CD4-positive, alpha-beta memory T cell (primary cell): ENCODE data around the gene HSDL2. TPM values are rescaled to one million over a fixed set of nuclear protein-coding genes. Genes with fewer than 3 reads are reported as not detected.

Source experiments
- CTCF ChIA-PET: fragments of 350-600 bp; sonication (Branson Sonifier 250); formaldehyde crosslinking; loops from one replicate; lab custom pipeline; 2021; ENCODE audit warnings: inconsistent platforms; ENCODE audit not compliant: partially characterized antibody; lab: Charles Lee
- POLR2A ChIA-PET: fragments of 350-600 bp; sonication (Branson Sonifier 250); formaldehyde crosslinking; loops from one replicate; lab custom pipeline; 2021; ENCODE audit not compliant: partially characterized antibody; lab: Charles Lee
- DNase-seq, 5 donors: peaks; one replicate each; pipeline versions ENCODE4 v3.0.0 to v3.0.0-alpha.2; 2020 to 2022; ENCODE audit warnings: mixed read lengths in 1 of 5
- H3K27ac ChIP-seq: one replicate; pipeline ENCODE4 v1.7.0; 2013; ENCODE audit warnings: low read depth, low read length
- H3K27me3 ChIP-seq: 2 replicates; pipeline ENCODE4 v1.7.0; 2013; ENCODE audit warnings: mild to moderate bottlenecking, low read length, moderate library complexity; ENCODE audit not compliant: insufficient read depth
- H3K36me3 ChIP-seq: 2 replicates; pipeline ENCODE4 v1.7.0; 2013; ENCODE audit warnings: mild to moderate bottlenecking, low read length, moderate library complexity; ENCODE audit not compliant: insufficient read depth
- H3K4me1 ChIP-seq: 2 replicates; pipeline ENCODE4 v1.7.0; 2013; ENCODE audit warnings: mild to moderate bottlenecking, low read length, moderate library complexity; ENCODE audit not compliant: insufficient read depth
- H3K4me3 ChIP-seq, 2 donors: one replicate each; pipeline ENCODE4 v1.7.0; 2013; ENCODE audit warnings: low read length in 2 of 2, mild to moderate bottlenecking in 1 of 2
- H3K9me3 ChIP-seq, 2 donors: one replicate each; pipeline ENCODE4 v1.7.0; 2013; ENCODE audit warnings: low read length in 2 of 2, control low read depth in 1 of 2; ENCODE audit not compliant: control insufficient read depth in 1 of 2
- H3K27ac Mint-ChIP-seq, 7 donors: one replicate each; pipeline ENCODE4 v1.8.0; 2020 to 2021; ENCODE audit warnings: mixed read lengths in 7 of 7, mild to moderate bottlenecking in 6 of 7, inconsistent platforms in 3 of 7, moderate library complexity in 3 of 7
- H3K27me3 Mint-ChIP-seq, 2 donors: one replicate each; pipeline ENCODE4 v1.8.0; 2020 to 2021; ENCODE audit warnings: mixed read lengths in 2 of 2
- H3K36me3 Mint-ChIP-seq, 2 donors: one replicate each; pipeline ENCODE4 v1.8.0; 2020 to 2021; ENCODE audit warnings: mixed read lengths in 2 of 2, inconsistent platforms in 1 of 2, mild to moderate bottlenecking in 1 of 2
- H3K4me1 Mint-ChIP-seq, 4 donors: one replicate each; pipeline ENCODE4 v1.8.0; 2020 to 2021; ENCODE audit warnings: mixed read lengths in 4 of 4, mild to moderate bottlenecking in 1 of 4
- H3K4me3 Mint-ChIP-seq, 8 donors: one replicate each; pipeline ENCODE4 v1.8.0; 2020 to 2021; ENCODE audit warnings: mixed read lengths in 8 of 8, mild to moderate bottlenecking in 7 of 8, moderate library complexity in 6 of 8, inconsistent platforms in 3 of 8
- H3K9me3 Mint-ChIP-seq, 8 donors: one replicate each; pipeline ENCODE4 v1.8.0; 2020 to 2021; ENCODE audit warnings: mixed read lengths in 8 of 8, mild to moderate bottlenecking in 5 of 8, inconsistent platforms in 3 of 8, moderate library complexity in 1 of 8
- intact Hi-C: fragments of 100-400 bp; cut with micrococcal nuclease; formaldehyde crosslinking; loops from one replicate; pipeline ENCODE4 v1.15.1; 2023
- polyA plus RNA-seq, 2 donors: library from polyadenylated mRNA; unstranded; fragments of 300-500 nt; fragmentation: Illumina TruSeq; gene quantifications; one replicate each; pipeline ENCODE4 v1.2.3, GENCODE V29; 2021
- total RNA-seq, 2 experiments: library from RNA; stranded (reverse); gene quantifications; one replicate each; pipeline ENCODE4 v1.2.3, GENCODE V29; 2021

Gene HSDL2
- total and polyA plus RNA-seq, 4 experiments from 2014 or later: 12.4 to 21.7 (median 15.0) TPM

GRCh38 chr9:112486221-112487007 lies 106.5 kb downstream of the HSDL2 start, which contains the start of gene KIAA1958:
KIAA1958 (plus strand) TSS chr9:112486827; CDS start chr9:112574081, 87,254 bp downstream.
- Mint-ChIP-seq H3K27me3 (no peaks in the 10 kb centered on the region), H3K36me3 (peaks cover 0 to 8% of the 10 kb centered on the region in 2 donors), H3K27ac (peak within 1 kb of the TSS; percentile 79 to 95 (median 92)), H3K4me3 (peak within 1 kb of the TSS; percentile 93 to 99 (median 96)), H3K9me3 (no peaks in the 10 kb centered on the region), H3K4me1 (peaks cover 9 to 28% (median 16%) of the 10 kb centered on the region in 4 donors)
- H3K36me3 ChIP-seq: no peaks in the 10 kb centered on the region
- DNase-seq: peak; percentile 65 to 76 (median 72)
- H3K27ac ChIP-seq: peak within 1 kb of the TSS; percentile 42
- ChIA-PET POLR2A (interaction anchor here (0.6 to 2.3 kb wide), 10 partner anchors 10 to 288 kb away, joined by 3 to 19 read pairs (median 4); partner anchors contain the start of genes HSDL2, INIP, PTBP3 and SNX30), CTCF (interaction anchor here (0.5 to 2.0 kb wide), 6 partner anchors 43 to 307 kb away, joined by 3 to 6 read pairs (median 4); partner anchors contain the start of genes HSDL2 and INIP)
- H3K9me3 ChIP-seq: no peaks in the 10 kb centered on the region
- intact Hi-C loops: loop anchor here (1.0 to 5.0 kb wide), 5 partner anchors 44 to 1004 kb away; partner anchors contain the start of genes ECPAS, INIP and PTBP3
- no peaks in the 10 kb centered on the region for H3K27me3 ChIP-seq
- H3K4me3 ChIP-seq: peak within 1 kb of the TSS; percentile 77 to 78
- H3K4me1 ChIP-seq: peaks cover 8% of the 10 kb centered on the region

DNA sequence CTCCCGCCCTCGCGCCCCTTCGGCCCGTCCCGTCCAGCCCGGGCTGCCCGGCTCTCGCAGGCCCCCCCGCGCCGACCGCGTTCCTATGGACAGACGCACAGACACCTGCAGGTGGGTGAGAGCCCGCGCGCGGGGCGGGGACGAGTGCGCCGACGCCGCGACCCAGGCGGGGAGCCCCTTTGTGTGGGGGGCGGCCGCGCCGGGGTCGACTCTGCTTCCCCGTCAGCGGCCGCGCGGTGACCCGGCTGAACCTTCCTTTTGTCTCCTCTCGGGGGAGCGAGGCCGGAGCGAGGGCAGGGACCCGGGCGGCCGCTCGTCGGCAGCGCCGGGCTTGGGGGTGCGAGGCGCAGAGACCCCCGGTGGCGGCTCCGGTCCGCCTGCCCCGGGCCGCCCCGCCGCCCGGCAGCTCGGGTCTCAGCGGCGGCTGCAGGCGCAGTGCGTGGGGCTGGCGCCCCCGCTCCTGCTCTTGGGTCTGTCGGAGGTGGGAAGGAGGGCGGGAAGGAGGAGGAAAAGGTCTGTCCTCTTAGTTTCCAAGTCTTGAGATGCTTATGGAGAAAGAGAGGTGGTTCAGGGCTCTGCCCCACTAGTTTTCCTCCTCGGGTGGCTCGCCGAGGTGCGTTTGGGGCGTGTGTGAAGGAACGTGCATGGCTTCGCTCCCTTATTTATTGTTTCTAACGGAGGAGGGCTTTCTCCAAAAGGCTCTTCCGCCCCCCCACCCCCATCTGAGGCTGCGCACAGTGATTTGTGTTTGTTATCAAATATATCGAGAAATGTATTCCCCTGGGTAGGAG lies 107.3 kb downstream of the HSDL2 start:
- ChIA-PET CTCF (interaction anchor here (0.5 to 2.0 kb wide), 6 partner anchors 44 to 306 kb away, joined by 3 to 6 read pairs (median 4); partner anchors contain the start of gene INIP), POLR2A (interaction anchor here (1.4 to 2.3 kb wide), 6 partner anchors 11 to 264 kb away, joined by 3 to 19 read pairs (median 8); partner anchors contain the start of genes HSDL2, INIP, PTBP3 and SNX30)
- Mint-ChIP-seq H3K36me3 (peaks cover 0 to 8% of the 10 kb centered on the region in 2 donors), H3K4me1 (peaks cover 10 to 28% (median 16%) of the 10 kb centered on the region in 4 donors), H3K27ac (peak overlapping the region; percentile 71 to 95 (median 88)), H3K4me3 (peak overlapping the region; percentile 92 to 98 (median 94)), H3K9me3 (no peaks in the 10 kb centered on the region), H3K27me3 (no peaks in the 10 kb centered on the region)
- intact Hi-C loops: loop anchor here (2.0 to 5.0 kb wide), 4 partner anchors 44 to 1005 kb away; partner anchors contain the start of genes ECPAS and PTBP3
- Histone ChIP-seq H3K9me3 (no peaks in the 10 kb centered on the region), H3K4me1 (peaks cover 8% of the 10 kb centered on the region), H3K27me3 (no peaks in the 10 kb centered on the region), H3K36me3 (no peaks in the 10 kb centered on the region), H3K27ac (peak overlapping the region; percentile 27), H3K4me3 (peak overlapping the region in 1 of 2 donors; percentile 52)
- DNase-seq: peak; percentile 35 to 61 (median 37)

DNA sequence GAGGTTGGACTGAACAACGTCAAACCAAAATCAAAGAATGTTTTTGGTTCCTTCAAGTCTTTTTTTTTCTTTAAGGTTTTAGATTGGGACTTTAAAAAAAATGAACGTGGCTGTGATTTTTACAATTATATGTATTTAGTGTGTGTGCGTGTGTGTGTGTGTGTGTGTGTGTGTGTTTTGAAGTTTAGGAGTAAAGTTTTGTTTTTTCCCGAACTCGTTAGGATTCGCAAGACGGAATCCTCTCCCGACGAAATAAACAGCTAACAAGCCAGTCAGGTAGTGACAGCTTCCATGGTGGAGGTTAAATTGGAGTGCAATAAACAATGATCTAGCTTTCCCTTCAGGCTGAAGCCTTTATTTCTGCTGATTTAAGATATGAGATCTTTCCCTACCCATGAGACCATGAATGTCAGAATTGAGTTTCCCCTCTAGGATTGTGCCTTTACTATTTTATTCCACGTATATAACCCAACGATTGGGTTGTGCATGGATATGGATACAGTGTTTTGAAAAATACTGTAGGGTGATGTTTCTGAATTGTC lies 108.0 kb downstream of the HSDL2 start:
- Histone ChIP-seq H3K4me1 (peaks cover 8% of the 10 kb centered on the region), H3K4me3 (no peak overlapping the region), H3K36me3 (no peaks in the 10 kb centered on the region), H3K9me3 (no peaks in the 10 kb centered on the region), H3K27ac (no peak overlapping the region), H3K27me3 (no peaks in the 10 kb centered on the region)
- H3K4me1 Mint-ChIP-seq: peaks cover 12 to 28% (median 16%) of the 10 kb centered on the region in 4 donors
- H3K9me3 Mint-ChIP-seq: peaks cover 0 to under 1% (median 0%) of the 10 kb centered on the region in 8 donors
- no peaks in the 10 kb centered on the region for H3K27me3 Mint-ChIP-seq
- H3K36me3 Mint-ChIP-seq: peaks cover 0 to 9% of the 10 kb centered on the region in 2 donors
- ChIA-PET POLR2A (no interaction called here), CTCF (interaction anchor here (0.7 to 1.0 kb wide), 2 partner anchors 45 to 194 kb away, joined by 3 read pairs; no protein-coding TSS in a partner anchor)
- H3K27ac Mint-ChIP-seq: peak overlapping the region; percentile 71 to 95 (median 88)
- peak overlapping the region; percentile 92 to 98 (median 94) for H3K4me3 Mint-ChIP-seq
- intact Hi-C loops: loop anchor here (2.0 to 5.0 kb wide), 4 partner anchors 45 to 1006 kb away; partner anchors contain the start of genes ECPAS and PTBP3
- peak in 1 of 5 donors; percentile 2 for DNase-seq

- Histone ChIP-seq H3K27me3 (no peaks in the 10 kb centered on the region), H3K36me3 (no peaks in the 10 kb centered on the region), H3K27ac (no peak overlapping the region), H3K4me3 (no peak overlapping the region), H3K9me3 (peaks cover 0 to 7% of the 10 kb centered on the region in 2 donors), H3K4me1 (peaks cover 8% of the 10 kb centered on the region)
- H3K36me3 Mint-ChIP-seq: peaks cover 8 to 14% of the 10 kb centered on the region in 2 donors
- peak overlapping the region in 1 of 8 donors; percentile 4 for H3K4me3 Mint-ChIP-seq
- intact Hi-C loops: loop anchor here (5.0 kb wide), 1 partner anchor 1007 kb away; the partner anchor contains the start of gene ECPAS
- ChIA-PET POLR2A (no interaction called here), CTCF (interaction anchor here (0.6 to 1.0 kb wide), 3 partner anchors 50 to 193 kb away, joined by 3 read pairs; no protein-coding TSS in a partner anchor)
- peaks cover 12 to 28% (median 16%) of the 10 kb centered on the region in 4 donors for H3K4me1 Mint-ChIP-seq
- H3K27ac Mint-ChIP-seq: peak overlapping the region in 3 of 7 donors; percentile 4 to 25 (median 14)
- peaks cover 0 to 12% (median 8%) of the 10 kb centered on the region in 8 donors for H3K9me3 Mint-ChIP-seq
- no peak for DNase-seq
- H3K27me3 Mint-ChIP-seq: no peaks in the 10 kb centered on the region
Observed at GRCh38 chr9:112489039-112489546, 109.2 kb downstream of the HSDL2 start.

DNA sequence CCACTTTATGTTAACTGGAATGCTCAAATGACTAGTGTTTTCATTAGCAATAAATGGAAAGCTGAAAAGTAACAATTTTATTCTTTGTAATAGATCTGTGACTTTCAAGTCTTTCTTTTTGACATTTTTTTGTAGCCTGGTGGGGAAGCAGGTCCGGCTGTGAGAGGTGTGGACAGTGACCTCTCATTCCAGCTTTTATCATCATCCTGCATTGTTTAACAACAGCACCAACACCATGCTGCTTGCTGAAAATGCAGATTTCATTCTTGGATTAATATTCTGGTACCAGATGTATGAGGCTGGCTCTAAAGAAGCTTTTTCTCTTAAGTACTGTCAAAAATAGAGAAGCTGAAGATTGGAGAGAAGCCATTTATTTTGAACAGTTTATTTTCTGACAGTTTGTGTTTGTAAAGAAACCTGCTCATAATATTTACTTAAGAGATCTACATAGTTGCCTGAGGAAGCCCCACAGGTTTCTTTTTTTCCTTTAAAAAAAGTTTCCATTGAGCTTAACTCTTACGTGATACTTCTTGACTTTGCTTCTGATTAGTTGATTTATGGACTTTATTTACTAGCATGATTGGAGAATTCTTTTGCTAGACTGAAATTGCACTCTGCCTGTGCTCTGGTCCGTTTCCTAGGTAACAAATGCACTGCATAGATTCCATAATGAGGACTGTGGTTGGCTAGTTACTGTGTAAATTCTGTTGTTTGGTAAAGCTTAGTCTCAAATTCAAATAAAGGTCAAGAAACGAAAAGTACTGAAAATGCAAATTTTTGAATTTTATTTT lies 110.2 kb downstream of the HSDL2 start:
- peaks cover 0 to 22% (median 17%) of the 10 kb centered on the region in 8 donors for H3K9me3 Mint-ChIP-seq
- Histone ChIP-seq H3K36me3 (no peaks in the 10 kb centered on the region), H3K27ac (no peak overlapping the region), H3K4me1 (peaks cover 8% of the 10 kb centered on the region), H3K9me3 (peaks cover 0 to 7% of the 10 kb centered on the region in 2 donors), H3K27me3 (no peaks in the 10 kb centered on the region), H3K4me3 (no peak overlapping the region)
- intact Hi-C loops: loop anchor here (5.0 kb wide), 1 partner anchor 1008 kb away; the partner anchor contains the start of gene ECPAS
- ChIA-PET CTCF (no interaction called here), POLR2A (interaction anchor here (1.3 kb wide), 1 partner anchor 110 kb away, joined by 4 read pairs; the partner anchor contains the start of gene HSDL2)
- peaks cover 10 to 27% (median 16%) of the 10 kb centered on the region in 4 donors for H3K4me1 Mint-ChIP-seq
- no peak for DNase-seq
- peak overlapping the region in 1 of 8 donors; percentile 7 for H3K4me3 Mint-ChIP-seq
- peaks cover 15 to 17% of the 10 kb centered on the region in 2 donors for H3K36me3 Mint-ChIP-seq
- peak overlapping the region in 2 of 7 donors; percentile 19 to 59 for H3K27ac Mint-ChIP-seq
- no peaks in the 10 kb centered on the region for H3K27me3 Mint-ChIP-seq
